ENCODE data around the gene GNAT1. TPM values are rescaled to one million over a fixed set of nuclear protein-coding genes. Genes with fewer than 3 reads are reported as not detected.

The GNAT1 gene
- total and polyA plus RNA-seq, 2 of the 13 experiments (the other 11 are each of a cell fraction or from before 2014, with no cell fraction given), result 0.15 TPM; not detected in 1

GRCh38 chr3:50196253-50196801, 4.9 kb downstream of the GNAT1 start (continued):
- TF ChIP-seq TOPORS (CRISPR knock-in tag; IDR thresholded peaks at IDR 0.05) (0 out of 2 replicates have a peak, but pooled peaks have one; percentile 3), PHF8 (CRISPR knock-in tag; IDR thresholded peaks at IDR 0.05) (peak; percentile 30; the same call in 1 of the 2 replicates), SP2 (CRISPR knock-in tag; IDR thresholded peaks at IDR 0.05) (0 out of 2 replicates have a peak, but pooled peaks have one; percentile 5), DNMT1 (CRISPR knock-in tag; IDR thresholded peaks at IDR 0.05) (0 out of 2 replicates have a peak, but pooled peaks have one; percentile 8), ZNF44 (CRISPR knock-in tag; IDR thresholded peaks at IDR 0.05) (peak; percentile 68; the same call in 1 of the 2 replicates), USF2 (IDR thresholded peaks at IDR 0.05; ENCODE audit: low read depth, low read length) (no peak), USF2 (CRISPR knock-in tag; IDR thresholded peaks at IDR 0.05; ENCODE audit: borderline replicate concordance) (0 out of 2 replicates have a peak, but pooled peaks have one; percentile 2), HDAC1 (CRISPR knock-in tag; IDR thresholded peaks at IDR 0.05) (0 out of 2 replicates have a peak, but pooled peaks have one; percentile 13), SRSF4 (IDR thresholded peaks at IDR 0.05; ENCODE audit: low read depth, low read length, poor library complexity, severe bottlenecking) (no peak), ZNF619 (CRISPR knock-in tag; IDR thresholded peaks at IDR 0.05) (0 out of 2 replicates have a peak, but pooled peaks have one; percentile 6), ZNF670 (CRISPR knock-in tag; IDR thresholded peaks at IDR 0.05; ENCODE audit: borderline replicate concordance) (0 out of 2 replicates have a peak, but pooled peaks have one; percentile 4), ZNF101 (CRISPR knock-in tag; IDR thresholded peaks at IDR 0.05; ENCODE audit: borderline replicate concordance, low read depth) (no peak), POLR2G (IDR thresholded peaks at IDR 0.05; ENCODE audit: low read depth, low read length) (peak; percentile 17; the same call in 1 of the 2 replicates), ZNF383 (CRISPR knock-in tag; IDR thresholded peaks at IDR 0.05; ENCODE audit: borderline replicate concordance) (no peak), SOX13 (IDR thresholded peaks at IDR 0.05) (0 out of 2 replicates have a peak, but pooled peaks have one; percentile 7), SOX13 (CRISPR knock-in tag; conservative IDR thresholded peaks at IDR 0.05 in 1 of 2, IDR thresholded peaks at IDR 0.05 in 1 of 2) (no peak), ZFY (CRISPR knock-in tag; IDR thresholded peaks at IDR 0.05) (peak; percentile 7), ZNF317 (CRISPR knock-in tag; IDR thresholded peaks at IDR 0.05) (0 out of 2 replicates have a peak, but pooled peaks have one; percentile 3), ZNF839 (CRISPR knock-in tag; IDR thresholded peaks at IDR 0.05; ENCODE audit: borderline replicate concordance) (no peak), ZNF362 (CRISPR knock-in tag; IDR thresholded peaks at IDR 0.05; ENCODE audit: borderline replicate concordance) (no peak), ASH2L (IDR thresholded peaks at IDR 0.05; ENCODE audit: insufficient read length, low read depth, low read length) (peak; percentile 62)
- TF ChIP-seq, protein P1, sequence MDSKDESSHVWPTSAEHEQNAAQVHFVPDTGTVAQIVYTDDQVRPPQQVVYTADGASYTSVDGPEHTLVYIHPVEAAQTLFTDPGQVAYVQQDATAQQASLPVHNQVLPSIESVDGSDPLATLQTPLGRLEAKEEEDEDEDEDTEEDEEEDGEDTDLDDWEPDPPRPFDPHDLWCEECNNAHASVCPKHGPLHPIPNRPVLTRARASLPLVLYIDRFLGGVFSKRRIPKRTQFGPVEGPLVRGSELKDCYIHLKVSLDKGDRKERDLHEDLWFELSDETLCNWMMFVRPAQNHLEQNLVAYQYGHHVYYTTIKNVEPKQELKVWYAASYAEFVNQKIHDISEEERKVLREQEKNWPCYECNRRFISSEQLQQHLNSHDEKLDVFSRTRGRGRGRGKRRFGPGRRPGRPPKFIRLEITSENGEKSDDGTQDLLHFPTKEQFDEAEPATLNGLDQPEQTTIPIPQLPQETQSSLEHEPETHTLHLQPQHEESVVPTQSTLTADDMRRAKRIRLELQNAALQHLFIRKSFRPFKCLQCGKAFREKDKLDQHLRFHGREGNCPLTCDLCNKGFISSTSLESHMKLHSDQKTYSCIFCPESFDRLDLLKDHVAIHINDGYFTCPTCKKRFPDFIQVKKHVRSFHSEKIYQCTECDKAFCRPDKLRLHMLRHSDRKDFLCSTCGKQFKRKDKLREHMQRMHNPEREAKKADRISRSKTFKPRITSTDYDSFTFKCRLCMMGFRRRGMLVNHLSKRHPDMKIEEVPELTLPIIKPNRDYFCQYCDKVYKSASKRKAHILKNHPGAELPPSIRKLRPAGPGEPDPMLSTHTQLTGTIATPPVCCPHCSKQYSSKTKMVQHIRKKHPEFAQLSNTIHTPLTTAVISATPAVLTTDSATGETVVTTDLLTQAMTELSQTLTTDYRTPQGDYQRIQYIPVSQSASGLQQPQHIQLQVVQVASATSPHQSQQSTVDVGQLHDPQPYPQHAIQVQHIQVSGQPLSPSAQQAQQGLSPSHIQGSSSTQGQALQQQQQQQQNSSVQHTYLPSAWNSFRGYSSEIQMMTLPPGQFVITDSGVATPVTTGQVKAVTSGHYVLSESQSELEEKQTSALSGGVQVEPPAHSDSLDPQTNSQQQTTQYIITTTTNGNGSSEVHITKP (CRISPR knock-in tag; IDR thresholded peaks at IDR 0.05; ENCODE audit: low read depth), result 0 out of 2 replicates have a peak, but pooled peaks have one; percentile 7

Measured in HepG2 (cell line).